Testis (tissue), 3 donors: ENCODE measurements around the gene HS6ST3. TPM values are rescaled to one million over a fixed set of nuclear protein-coding genes. Genes with fewer than 3 reads are reported as not detected.

ENCODE experiments used
- DNase-seq: peaks from one replicate; pipeline ENCODE4 v3.0.0-alpha.2; 2019
- H3K27ac ChIP-seq, 2 donors: fragments of 200-600 bp; sonication (generic); one replicate each; pipeline ENCODE4 v1.5.1; 2019
- H3K27me3 ChIP-seq: fragments of 200-600 bp; sonication (generic); one replicate; pipeline ENCODE4 v1.5.1; 2019
- H3K36me3 ChIP-seq: fragments of 200-600 bp; sonication (generic); one replicate; pipeline ENCODE4 v1.5.1; 2017; ENCODE audit warnings: low read depth; ENCODE audit errors: missing control alignments
- H3K4me1 ChIP-seq: fragments of 200-600 bp; sonication (generic); one replicate; pipeline ENCODE4 v1.5.1; 2019
- H3K4me3 ChIP-seq, 2 donors: fragments of 200-600 bp; sonication (generic); one replicate each; pipeline ENCODE4 v1.5.1; 2017 to 2019
- H3K9me3 ChIP-seq: fragments of 200-600 bp; sonication (generic); one replicate; pipeline ENCODE4 v1.5.1; 2017
- POLR2A ChIP-seq: fragments of 450-650 bp; IDR thresholded peaks from one replicate; pipeline ENCODE4 v1.6.1; 2017; ENCODE audit warnings: antibody characterized with exemption, mild to moderate bottlenecking, moderate library complexity
- WGBS, 2 donors: methylation state at CpG; one replicate each; pipeline ENCODE4 v1.1.5; 2018; 5-methylcytosine and 5-hydroxymethylcytosine counted together
- intact Hi-C: fragments of 100-400 bp; cut with DNase I; formaldehyde crosslinking; loops from one replicate; pipeline ENCODE4 v1.15.1; 2023; ENCODE audit warnings: low total_unique reads
- polyA plus RNA-seq: library from polyadenylated mRNA; stranded (reverse); fragments of 350-450 nt; fragmentation: Illumina TruSeq; extraction: RNeasy Lipid Tissue Mini Kit (QIAGEN cat#74804); gene quantifications from one replicate; pipeline ENCODE4 v1.2.3, GENCODE V29; 2014; ENCODE audit warnings: low read depth, low replicate concordance; ENCODE audit not compliant: insufficient read depth
- total RNA-seq, 2 donors: library from RNA; depleted of rRNA; stranded (reverse); fragments of >200 nt; gene quantifications; one replicate each; pipeline ENCODE4 v1.2.3, GENCODE V29; 2016
- TF ChIP-seq, protein P1 (sequence below), 3 experiments: fragments of 450-650 bp in 2 of 3; fragments of 200-600 bp in 1 of 3; sonication (generic) in 1 of 3; IDR thresholded peaks; one replicate each; pipeline ENCODE4 v1.5.1; 2016 to 2019; ENCODE audit warnings: antibody characterized with exemption in 3 of 3, mild to moderate bottlenecking in 2 of 3, moderate library complexity in 1 of 3

HS6ST3 gene
- total and polyA plus RNA-seq, 3 donors from 2014 or later, result 0.87 to 1.3 (median 1.3) TPM

GRCh38 chr13:96159725-96160124, 69.8 kb downstream of the HS6ST3 start:
- H3K27me3 ChIP-seq, result no peaks in the 10 kb centered on the region
- no peak for DNase-seq
- TF ChIP-seq, protein P1, sequence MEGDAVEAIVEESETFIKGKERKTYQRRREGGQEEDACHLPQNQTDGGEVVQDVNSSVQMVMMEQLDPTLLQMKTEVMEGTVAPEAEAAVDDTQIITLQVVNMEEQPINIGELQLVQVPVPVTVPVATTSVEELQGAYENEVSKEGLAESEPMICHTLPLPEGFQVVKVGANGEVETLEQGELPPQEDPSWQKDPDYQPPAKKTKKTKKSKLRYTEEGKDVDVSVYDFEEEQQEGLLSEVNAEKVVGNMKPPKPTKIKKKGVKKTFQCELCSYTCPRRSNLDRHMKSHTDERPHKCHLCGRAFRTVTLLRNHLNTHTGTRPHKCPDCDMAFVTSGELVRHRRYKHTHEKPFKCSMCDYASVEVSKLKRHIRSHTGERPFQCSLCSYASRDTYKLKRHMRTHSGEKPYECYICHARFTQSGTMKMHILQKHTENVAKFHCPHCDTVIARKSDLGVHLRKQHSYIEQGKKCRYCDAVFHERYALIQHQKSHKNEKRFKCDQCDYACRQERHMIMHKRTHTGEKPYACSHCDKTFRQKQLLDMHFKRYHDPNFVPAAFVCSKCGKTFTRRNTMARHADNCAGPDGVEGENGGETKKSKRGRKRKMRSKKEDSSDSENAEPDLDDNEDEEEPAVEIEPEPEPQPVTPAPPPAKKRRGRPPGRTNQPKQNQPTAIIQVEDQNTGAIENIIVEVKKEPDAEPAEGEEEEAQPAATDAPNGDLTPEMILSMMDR (IDR thresholded peaks at IDR 0.05), result no peak
- TF ChIP-seq POLR2A, result no peak
- no peak overlapping the region for H3K4me3 ChIP-seq
- no peaks in the 10 kb centered on the region for H3K4me1 ChIP-seq
- H3K27ac ChIP-seq, result no peak overlapping the region
- H3K36me3 ChIP-seq, result no peaks in the 10 kb centered on the region
- no peaks in the 10 kb centered on the region for H3K9me3 ChIP-seq
- 82 to 94% methylated on average over 2 of the region's 2 CpGs for WGBS, 2 donors
- intact Hi-C loops, result no loop called here

GRCh38 chr13:96161141-96161540, 71.2 kb downstream of the HS6ST3 start:
- Histone ChIP-seq H3K4me1 (no peaks in the 10 kb centered on the region), H3K4me3 (no peak overlapping the region), H3K27ac (no peak overlapping the region), H3K36me3 (no peaks in the 10 kb centered on the region), H3K9me3 (no peaks in the 10 kb centered on the region), H3K27me3 (no peaks in the 10 kb centered on the region)
- WGBS, 2 donors, result 74 to 79% methylated on average over 3 of the region's 3 CpGs
- DNase-seq, result no peak
- intact Hi-C loops, result no loop called here
- TF ChIP-seq, protein P1 (IDR thresholded peaks at IDR 0.05), result no peak
- TF ChIP-seq POLR2A, result no peak

- H3K27me3 ChIP-seq, result no peaks in the 10 kb centered on the region
- WGBS, 2 donors, result 88 to 97% methylated on average over 1 of the region's 1 CpG
- intact Hi-C loops, result no loop called here
- H3K4me3 ChIP-seq, result no peak overlapping the region
- no peaks in the 10 kb centered on the region for H3K9me3 ChIP-seq
- no peaks in the 10 kb centered on the region for H3K4me1 ChIP-seq
- TF ChIP-seq, protein P1 (IDR thresholded peaks at IDR 0.05), result no peak
- TF ChIP-seq POLR2A, result no peak
- H3K36me3 ChIP-seq, result no peaks in the 10 kb centered on the region
- no peak for DNase-seq
- H3K27ac ChIP-seq, result no peak overlapping the region
Measured at GRCh38 chr13:96165840-96166239, 75.9 kb downstream of the HS6ST3 start.

DNA sequence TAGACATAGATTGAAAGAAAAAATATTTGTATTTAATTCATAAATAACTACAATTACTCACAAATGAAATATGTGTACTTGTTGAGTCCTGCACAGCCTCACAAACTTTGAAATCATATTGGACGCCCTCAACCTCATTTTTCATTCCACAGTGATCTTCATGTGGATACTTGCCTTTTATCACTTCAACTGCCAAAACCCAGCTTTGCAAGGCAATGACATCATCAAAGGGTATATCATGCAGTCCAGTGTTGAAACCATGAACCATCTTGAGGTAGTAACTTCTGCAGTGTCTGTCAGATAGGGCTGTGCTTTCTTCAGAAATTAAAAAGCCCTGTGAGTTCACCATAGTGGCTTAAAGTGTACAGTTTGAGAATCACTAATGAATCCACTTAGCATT, 82.2 kb downstream of the HS6ST3 start:
- Histone ChIP-seq H3K27me3 (no peaks in the 10 kb centered on the region), H3K9me3 (no peaks in the 10 kb centered on the region), H3K36me3 (no peaks in the 10 kb centered on the region), H3K4me1 (no peaks in the 10 kb centered on the region), H3K4me3 (no peak overlapping the region), H3K27ac (no peak overlapping the region)
- no peak for TF ChIP-seq POLR2A
- TF ChIP-seq, protein P1 (IDR thresholded peaks at IDR 0.05), result no peak
- WGBS, 2 donors, result 56 to 84% methylated on average over 1 of the region's 1 CpG
- no peak for DNase-seq
- intact Hi-C loops, result no loop called here

- H3K4me3 ChIP-seq, result no peak overlapping the region
- no peak overlapping the region for H3K27ac ChIP-seq
- DNase-seq, result no peak
- H3K36me3 ChIP-seq, result no peaks in the 10 kb centered on the region
- 85 to 98% methylated on average over 1 of the region's 1 CpG for WGBS, 2 donors
- H3K4me1 ChIP-seq, result no peaks in the 10 kb centered on the region
- no peak for TF ChIP-seq POLR2A
- TF ChIP-seq, protein P1 (IDR thresholded peaks at IDR 0.05), result no peak
- no peaks in the 10 kb centered on the region for H3K27me3 ChIP-seq
- intact Hi-C loops, result no loop called here
- no peaks in the 10 kb centered on the region for H3K9me3 ChIP-seq
Measured at GRCh38 chr13:96178759-96179158, 88.9 kb downstream of the HS6ST3 start.
